Thymus (tissue), 11 donors: Measurements from ENCODE around the gene PRODH. TPM values are rescaled to one million over a fixed set of nuclear protein-coding genes. Genes with fewer than 3 reads are reported as not detected.
A peak's percentile ranks its signal among the peaks of the same experiment; 100 is the strongest.
"Not testable (repeated sequence)": the region's sequence is repeated elsewhere in the genome, so short reads cannot be mapped to it uniquely, and the experiment has no call there.

ENCODE experiments used
- DNase-seq, 9 donors: peaks; one replicate each; pipeline ENCODE4 v3.0.0-alpha.2; 2013; ENCODE audit warnings: low spot score in 9 of 9, low read depth in 6 of 9, missing footprints in 1 of 9
- H3K27ac ChIP-seq, 2 donors: one replicate each; pipeline ENCODE4 v1.5.1; 2013; ENCODE audit warnings: control low read depth in 1 of 2, low read depth in 1 of 2, low read length in 1 of 2, mild to moderate bottlenecking in 1 of 2, moderate library complexity in 1 of 2
- H3K27me3 ChIP-seq, 2 donors: one replicate each; pipeline ENCODE4 v1.5.1; 2013; ENCODE audit warnings: low read length in 1 of 2; ENCODE audit not compliant: control insufficient read depth in 2 of 2, insufficient read depth in 1 of 2
- H3K36me3 ChIP-seq, 2 donors: one replicate each; pipeline ENCODE4 v1.5.1; 2013; ENCODE audit warnings: low read length in 1 of 2, mild to moderate bottlenecking in 1 of 2, moderate library complexity in 1 of 2; ENCODE audit not compliant: control insufficient read depth in 2 of 2, insufficient read depth in 2 of 2
- H3K4me1 ChIP-seq, 2 donors: one replicate each; pipeline ENCODE4 v1.5.1; 2013; ENCODE audit warnings: low read length in 2 of 2; ENCODE audit not compliant: control insufficient read depth in 2 of 2, insufficient read depth in 2 of 2
- H3K4me3 ChIP-seq, 2 donors: one replicate each; pipeline ENCODE4 v1.5.1; 2013; ENCODE audit warnings: low read length in 2 of 2, control low read depth in 1 of 2, mild to moderate bottlenecking in 1 of 2
- H3K9me3 ChIP-seq, 2 donors: one replicate each; pipeline ENCODE4 v1.5.1; 2013; ENCODE audit warnings: low read length in 1 of 2, mild to moderate bottlenecking in 1 of 2; ENCODE audit not compliant: control insufficient read depth in 2 of 2, insufficient read depth in 1 of 2
- WGBS: extraction: QIAGEN DNeasy Blood & Tissue Kit; methylation state at CpG from one replicate; pipeline ENCODE4 v1.1.7; 2013; 5-methylcytosine and 5-hydroxymethylcytosine counted together
- polyA plus RNA-seq: library from polyadenylated mRNA; stranded (reverse); fragments of 200-250 nt; gene quantifications from one replicate; pipeline ENCODE4 v1.2.3, GENCODE V29; 2013
- total RNA-seq: library from RNA; stranded (reverse); fragments of 120-200 nt; gene quantifications from one replicate; pipeline ENCODE4 v1.2.4, GENCODE V29; 2013
- donor health status: healthy.

The PRODH gene
- total and polyA plus RNA-seq, 2 donors = 2.9 to 3.3 TPM

DNA sequence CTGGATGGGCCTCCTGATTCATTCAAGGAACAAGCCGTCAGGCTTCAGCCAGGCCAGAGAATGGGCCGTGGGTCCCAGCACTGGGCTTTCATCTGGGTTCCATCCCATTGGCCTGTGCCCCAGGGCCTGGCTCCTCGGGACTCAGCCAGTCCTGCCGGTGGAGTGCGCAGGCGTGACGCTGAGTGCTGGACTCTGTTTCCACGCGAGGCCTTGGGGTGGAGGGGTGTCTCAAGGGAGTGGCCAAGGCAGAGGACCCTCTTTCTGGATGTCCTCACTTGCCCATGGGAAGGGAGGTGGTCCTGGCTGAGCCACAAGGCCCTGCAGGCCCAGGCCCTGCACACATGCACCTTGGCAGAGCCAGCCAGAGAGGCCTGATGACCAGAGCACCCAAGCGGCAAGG is 28.0 kb upstream of the PRODH start:
- not testable (repeated sequence) for DNase-seq, H3K4me1 ChIP-seq, H3K36me3 ChIP-seq, H3K9me3 ChIP-seq, H3K4me3 ChIP-seq, H3K27ac ChIP-seq
- peaks cover 0 to 16% of the 10 kb centered on the region in 2 donors for H3K27me3 ChIP-seq
- WGBS = 96% methylated on average over 10 of the region's 10 CpGs

DNA sequence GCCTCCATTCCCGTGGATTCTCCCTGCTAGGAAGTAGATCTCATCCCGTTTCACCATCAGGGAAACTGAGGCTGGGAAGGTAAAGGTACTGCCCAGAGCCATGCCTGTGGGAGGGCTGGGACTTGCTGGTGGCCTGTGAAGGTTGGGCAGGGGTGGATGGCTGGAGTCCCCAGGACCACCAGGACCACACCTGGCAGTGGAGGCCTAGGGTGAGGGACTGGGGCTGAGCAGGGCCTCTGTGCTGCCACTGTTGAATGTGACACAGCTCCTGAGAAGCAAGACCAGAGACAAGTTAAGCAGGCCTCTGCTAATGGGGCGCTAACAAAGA is 26.2 kb upstream of the PRODH start:
- H3K27me3 ChIP-seq = peaks cover 0 to 2% of the 10 kb centered on the region in 2 donors
- WGBS = 92% methylated on average over 3 of the region's 3 CpGs

DNA sequence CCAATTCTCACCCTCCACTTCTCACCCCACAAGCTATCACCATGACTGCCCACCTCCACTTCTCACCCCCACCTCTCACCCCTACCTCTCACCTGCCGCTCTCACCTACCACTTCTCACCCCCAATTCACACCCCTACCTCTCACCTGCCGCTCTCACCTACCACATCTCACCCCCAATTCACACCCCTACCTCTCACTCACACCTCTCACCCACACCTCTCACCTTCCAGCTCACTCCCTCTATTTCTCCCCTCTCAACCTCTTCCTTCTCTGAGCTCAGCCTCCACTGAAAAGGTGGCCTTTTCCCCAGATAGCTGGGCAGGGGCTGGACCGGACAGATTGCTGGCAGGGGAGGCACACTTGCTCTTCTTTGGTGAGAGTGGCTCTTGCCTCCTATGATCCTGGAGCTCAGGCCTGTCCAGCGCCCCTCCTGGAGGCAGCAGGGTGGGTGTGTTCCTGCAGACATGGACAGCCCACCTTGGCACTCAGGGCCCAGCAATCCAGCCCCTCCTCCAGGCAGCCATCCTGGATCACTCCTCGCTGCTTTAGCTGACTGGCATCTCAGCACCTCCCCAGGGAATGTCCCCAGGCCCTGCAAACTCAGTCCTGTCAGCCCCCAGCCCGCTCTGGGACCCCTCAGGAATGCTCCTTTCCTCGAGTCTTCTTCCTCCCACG is 25.7 kb upstream of the PRODH start:
- not testable (repeated sequence) for DNase-seq

More for the DNA sequence above, 26.2 kb upstream of the PRODH start:
- Histone ChIP-seq H3K4me1 (no peaks in the 10 kb centered on the region), H3K9me3 (no peaks in the 10 kb centered on the region), H3K4me3 (no peak overlapping the region), H3K36me3 (no peaks in the 10 kb centered on the region), H3K27ac (no peak overlapping the region)
- no peak for DNase-seq

GRCh38 chr22:18961201-18961600 is 25.1 kb upstream of the PRODH start:
- H3K36me3 ChIP-seq, H3K4me1 ChIP-seq, H3K4me3 ChIP-seq, H3K27ac ChIP-seq, H3K9me3 ChIP-seq, DNase-seq, H3K27me3 ChIP-seq: not testable (repeated sequence)
- WGBS = 85% methylated on average over 7 of the region's 7 CpGs

More for the DNA sequence above, 25.7 kb upstream of the PRODH start:
- not testable (repeated sequence) for H3K4me3 ChIP-seq, H3K36me3 ChIP-seq, H3K27ac ChIP-seq, H3K9me3 ChIP-seq, H3K27me3 ChIP-seq, H3K4me1 ChIP-seq
- WGBS = 91% methylated on average over 8 of the region's 8 CpGs

- not testable (repeated sequence) for DNase-seq, H3K36me3 ChIP-seq, H3K4me3 ChIP-seq, H3K9me3 ChIP-seq, H3K4me1 ChIP-seq, H3K27me3 ChIP-seq, H3K27ac ChIP-seq
- WGBS = 95% methylated on average over 10 of the region's 11 CpGs
Observed at GRCh38 chr22:18960166-18960820, 24.2 kb upstream of the PRODH start.

GRCh38 chr22:18959741-18960140 is 23.6 kb upstream of the PRODH start:
- not testable (repeated sequence) for H3K36me3 ChIP-seq, H3K4me3 ChIP-seq, DNase-seq

DNA sequence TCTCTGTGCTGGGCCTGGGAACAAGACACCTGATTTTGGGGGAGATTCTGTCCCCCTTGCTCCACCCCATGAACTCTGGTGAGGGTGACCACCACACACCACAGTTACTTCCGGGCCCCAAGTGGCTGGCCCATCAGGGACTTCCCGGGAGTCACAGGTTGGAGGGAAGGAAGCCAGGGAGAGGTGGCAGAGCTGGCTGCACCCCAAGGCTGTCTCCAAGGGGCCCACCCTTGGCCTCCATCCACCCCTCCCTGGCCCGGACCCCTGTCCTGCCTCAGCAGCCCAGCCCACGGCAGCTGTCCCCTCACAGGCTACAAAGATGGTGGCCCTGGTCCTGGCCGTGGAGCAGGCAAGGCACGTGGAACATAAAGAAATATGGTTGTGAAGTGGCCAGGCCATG is 23.2 kb upstream of the PRODH start:
- not testable (repeated sequence) for H3K4me3 ChIP-seq, H3K9me3 ChIP-seq, H3K27ac ChIP-seq, DNase-seq, H3K36me3 ChIP-seq, H3K27me3 ChIP-seq, H3K4me1 ChIP-seq
- WGBS = 89% methylated on average over 6 of the region's 6 CpGs

More at GRCh38 chr22:18959741-18960140, 23.6 kb upstream of the PRODH start:
- H3K9me3 ChIP-seq, H3K27ac ChIP-seq, H3K27me3 ChIP-seq, H3K4me1 ChIP-seq: not testable (repeated sequence)
- WGBS = 86% methylated on average over 12 of the region's 12 CpGs

DNA sequence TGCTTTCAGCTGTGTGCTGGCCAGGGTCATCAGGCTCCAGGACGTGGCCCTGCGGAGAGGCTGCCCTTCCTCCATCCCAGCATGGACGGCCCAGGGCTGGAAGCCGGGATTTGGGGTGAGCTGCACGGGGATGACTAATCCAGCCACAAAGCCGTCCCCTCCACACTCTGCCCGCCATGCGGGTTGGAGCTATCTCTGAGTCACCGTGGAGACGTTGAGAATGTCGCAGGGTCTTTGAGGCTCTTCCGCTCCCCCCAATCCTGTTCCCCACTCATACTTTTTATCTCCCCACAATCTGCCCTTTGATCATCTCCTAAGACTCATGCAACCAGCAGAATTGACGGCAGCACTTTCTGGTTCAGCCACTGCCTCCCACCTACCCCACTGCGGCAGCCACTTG is 22.6 kb upstream of the PRODH start:
- not testable (repeated sequence) for H3K27me3 ChIP-seq, H3K4me3 ChIP-seq, H3K36me3 ChIP-seq, H3K9me3 ChIP-seq, H3K4me1 ChIP-seq, H3K27ac ChIP-seq
- peak in 2 of 9 donors; percentile 13 to 14 for DNase-seq
- WGBS = 74% methylated on average over 14 of the region's 14 CpGs

DNA sequence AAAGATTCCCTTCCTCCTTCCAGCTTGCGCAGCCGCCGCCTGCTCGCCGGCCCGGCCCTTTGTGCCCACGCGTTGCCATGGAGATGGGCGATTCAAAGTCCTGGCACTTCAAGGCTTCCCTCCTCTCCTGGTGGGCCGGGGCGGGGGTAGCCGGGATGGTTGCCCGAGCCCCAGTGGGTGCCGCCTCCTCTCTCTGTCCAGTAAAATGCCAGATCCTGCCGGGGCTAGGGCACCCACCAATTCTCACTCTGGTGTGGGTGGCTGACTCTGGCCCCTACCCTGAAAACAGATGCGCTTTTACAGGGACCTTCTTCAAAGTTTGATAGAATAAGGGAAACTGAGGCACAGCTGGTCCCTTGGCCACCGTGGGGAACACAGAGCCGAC is 22.2 kb upstream of the PRODH start:
- not testable (repeated sequence) for H3K36me3 ChIP-seq, H3K4me3 ChIP-seq, H3K27ac ChIP-seq, H3K9me3 ChIP-seq, DNase-seq, H3K4me1 ChIP-seq, H3K27me3 ChIP-seq
- WGBS = 91% methylated on average over 18 of the region's 18 CpGs
